GM21825 (cell line): Measurements from ENCODE around the gene TUBB2B.
A peak's percentile ranks its signal among the peaks of the same experiment; 100 is the strongest.

Experiments used
- ATAC-seq: cut with Tn5 transposase; IDR thresholded peaks from one replicate; pipeline ENCODE4 v1.9.1; 2021; ENCODE audit warnings: mild to moderate bottlenecking, moderate library complexity; ENCODE audit not compliant: unreplicated experiment

TUBB2B gene

DNA sequence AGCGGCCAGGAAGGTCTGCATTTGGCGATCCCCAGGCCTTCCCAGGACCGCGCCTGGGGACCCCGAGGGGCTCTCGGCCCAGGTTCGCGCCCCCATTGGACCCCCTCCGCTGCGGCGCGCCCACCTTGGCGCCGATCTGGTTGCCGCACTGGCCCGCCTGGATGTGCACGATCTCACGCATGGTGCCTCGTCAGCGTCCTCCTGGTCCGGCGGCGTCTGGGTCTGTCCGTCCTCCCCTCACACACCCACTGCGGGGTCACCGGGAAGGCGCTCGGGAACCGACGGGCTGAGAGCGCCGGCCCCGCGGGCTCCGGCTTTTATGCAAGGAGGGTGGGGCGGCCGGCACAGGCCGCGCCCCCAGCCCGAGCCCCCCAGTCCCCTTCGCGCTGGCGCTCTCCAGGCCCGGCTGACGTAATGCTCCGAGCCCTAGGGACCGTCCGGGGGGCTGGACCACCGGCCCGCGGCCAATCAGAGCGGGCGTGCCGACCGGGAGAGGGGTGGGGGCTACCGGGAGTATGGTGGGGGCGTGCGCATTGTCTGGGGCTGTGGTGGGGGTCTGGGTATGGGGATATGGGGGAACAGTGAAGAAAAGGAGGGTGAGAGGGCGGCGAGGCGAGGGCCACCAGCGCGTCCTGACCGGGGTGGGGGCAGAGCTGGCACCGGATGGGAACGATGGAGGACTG, at the start of gene TUBB2B:
Gene TUBB2B (minus strand): TSS at position 291 of the 683 bp plus-strand sequence. CDS start 110 bp downstream, at position 181.
- no peak for ATAC-seq

DNA sequence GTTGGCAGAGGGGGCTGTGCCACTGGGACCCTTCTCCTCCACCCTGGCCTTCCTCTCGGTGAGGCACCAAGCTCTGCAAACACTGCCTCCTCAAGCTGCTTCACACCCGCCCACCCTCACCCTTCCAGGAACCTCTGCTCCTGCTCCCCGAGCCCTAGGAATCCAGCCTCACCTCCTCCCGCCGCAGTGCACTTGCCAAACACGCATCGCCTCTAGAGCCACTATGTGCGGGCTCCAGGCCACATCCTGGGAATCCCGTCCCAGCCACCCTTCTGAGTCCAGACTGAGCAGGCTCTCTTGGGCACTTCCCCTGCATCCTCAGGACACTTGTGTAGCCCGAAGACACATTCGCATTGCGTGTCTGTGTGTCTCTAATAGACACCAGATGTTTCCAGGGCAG, 49.8 kb upstream of the TUBB2B start:
- ATAC-seq = no peak

- no peak for ATAC-seq
Observed at GRCh38 chr6:3276174-3277167, 49.0 kb upstream of the TUBB2B start.

DNA sequence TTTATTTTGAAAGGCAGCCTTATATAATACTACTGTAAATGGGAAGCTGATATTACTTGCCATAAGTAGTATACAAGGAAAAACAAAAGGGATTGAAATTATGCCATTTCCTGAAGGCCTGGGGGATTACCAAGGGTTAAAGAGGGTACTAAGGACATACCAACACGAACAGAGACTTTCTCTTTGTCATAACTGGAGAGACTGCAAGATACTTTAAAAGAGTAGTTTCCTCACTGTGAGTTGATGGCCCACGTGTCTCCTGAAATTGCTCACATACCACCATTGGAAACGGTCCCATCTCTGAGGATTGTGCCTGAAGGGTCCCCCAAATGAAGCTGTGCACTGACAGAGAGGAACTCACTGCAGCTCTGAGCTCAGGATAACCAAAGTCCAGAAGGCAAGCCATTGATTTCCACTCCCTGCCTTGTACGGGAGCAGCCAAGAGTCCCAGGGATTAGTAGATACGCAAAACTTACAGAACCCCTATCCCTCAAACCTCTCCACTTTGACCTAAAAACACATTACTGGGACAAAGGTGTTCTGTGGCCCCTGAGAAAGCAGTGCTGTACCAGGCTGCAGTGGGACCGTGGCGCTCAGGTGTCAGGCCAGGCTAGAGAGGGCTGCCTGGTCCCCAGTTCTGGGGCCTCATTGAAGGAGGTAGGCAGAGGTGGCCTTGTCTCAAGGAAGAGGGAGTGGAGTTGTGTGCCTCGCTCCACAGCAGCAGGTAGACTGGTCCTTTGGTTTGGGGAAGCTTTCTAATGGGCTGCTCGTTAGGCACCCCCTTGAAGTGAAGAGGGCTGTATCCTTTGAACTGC, 46.5 kb upstream of the TUBB2B start:
- no peak for ATAC-seq

GRCh38 chr6:3272911-3273547, 45.6 kb upstream of the TUBB2B start:
- no peak for ATAC-seq

GRCh38 chr6:3271756-3272155, 44.3 kb upstream of the TUBB2B start:
- no peak for ATAC-seq

DNA sequence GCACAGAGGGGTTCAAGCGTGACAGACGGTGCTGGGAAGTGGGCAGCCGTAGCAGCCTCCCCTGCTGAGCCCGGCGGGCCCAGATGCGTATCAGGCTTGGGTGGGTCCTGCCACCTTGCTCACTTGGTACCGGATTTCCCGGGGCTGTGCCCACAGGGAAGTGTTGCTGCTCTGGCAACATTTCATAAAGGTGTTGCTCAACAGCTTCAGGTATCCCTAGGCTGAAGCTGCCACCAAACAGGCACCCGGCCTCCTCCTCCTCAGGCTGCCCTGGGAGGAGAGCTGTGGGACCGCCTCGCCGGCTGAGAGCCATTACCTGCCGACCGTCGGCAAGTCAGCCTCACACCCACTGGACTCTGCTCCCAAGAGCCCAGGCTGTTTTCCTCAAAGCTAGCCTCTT, 42.8 kb upstream of the TUBB2B start:
- ATAC-seq = no peak

- ATAC-seq = no peak
Observed at GRCh38 chr6:3269281-3269975, 42.0 kb upstream of the TUBB2B start.

DNA sequence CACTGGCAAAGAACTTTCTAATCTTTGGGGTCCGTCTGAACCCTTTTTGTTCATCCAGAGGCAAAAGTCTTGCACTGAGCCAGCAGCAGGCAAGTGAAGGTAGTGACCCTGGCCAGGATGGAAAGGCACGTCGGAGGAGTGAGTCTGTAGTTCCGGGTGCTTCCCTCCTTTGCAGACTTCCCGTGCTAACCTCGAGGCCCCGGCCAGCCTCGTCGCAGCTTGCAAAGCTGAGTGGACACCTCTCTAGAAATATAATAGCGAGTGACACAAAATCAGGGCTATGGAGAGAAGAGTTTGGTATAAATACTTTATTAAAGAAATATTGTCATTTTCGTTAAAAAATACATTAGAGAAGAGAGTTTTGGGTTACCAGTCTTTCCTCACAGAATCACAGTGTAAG, 41.2 kb upstream of the TUBB2B start:
- ATAC-seq = no peak

DNA sequence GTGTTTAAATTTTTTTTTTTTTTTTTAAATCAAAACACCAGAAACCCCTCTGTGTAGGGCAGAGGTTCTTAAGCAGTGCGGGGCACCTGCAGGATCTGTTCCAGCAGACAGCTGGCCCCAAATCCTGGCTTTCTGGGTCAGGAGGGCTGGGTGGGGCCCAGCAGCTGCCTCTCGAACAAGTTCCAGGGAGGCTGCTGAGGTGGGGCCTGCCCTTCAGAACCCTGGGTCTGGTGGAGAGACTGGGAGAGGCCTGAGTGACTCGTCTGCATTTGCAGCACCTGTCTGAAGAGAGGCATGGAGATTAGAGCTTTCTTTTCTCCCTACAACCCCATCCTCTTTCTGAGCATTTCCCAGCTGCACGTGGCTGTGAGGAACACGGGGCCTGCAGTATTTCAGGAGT, 39.7 kb upstream of the TUBB2B start:
- ATAC-seq = no peak

DNA sequence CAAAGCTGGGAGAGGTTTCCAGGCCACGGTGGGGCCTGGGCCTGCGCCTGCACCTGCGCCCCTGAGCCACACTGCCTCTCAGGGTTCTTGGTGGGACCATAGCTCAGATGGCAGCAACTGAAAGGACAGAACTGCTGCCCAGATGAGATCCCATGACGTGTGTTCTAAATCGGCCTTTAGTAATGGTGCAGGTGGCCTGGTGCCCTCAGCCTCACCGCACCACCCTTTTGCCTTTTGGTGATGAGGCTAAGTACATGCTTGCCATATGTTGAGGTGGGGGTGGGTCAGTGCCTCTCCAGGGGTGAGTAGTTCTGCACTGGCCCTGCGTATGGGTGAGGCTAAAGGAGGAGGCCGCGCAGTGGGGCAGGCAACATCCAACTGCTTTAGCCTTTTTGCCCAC, 38.7 kb upstream of the TUBB2B start:
- no peak for ATAC-seq

GRCh38 chr6:3265671-3266070, 38.2 kb upstream of the TUBB2B start:
- ATAC-seq = no peak

- ATAC-seq = no peak
Observed at GRCh38 chr6:3264356-3264755, 36.9 kb upstream of the TUBB2B start.

- ATAC-seq = no peak
Observed at GRCh38 chr6:3263096-3263495, 35.6 kb upstream of the TUBB2B start.

- ATAC-seq = no peak
Observed at GRCh38 chr6:3261921-3262320, 34.5 kb upstream of the TUBB2B start.

GRCh38 chr6:3261518-3261820, 34.0 kb upstream of the TUBB2B start:
- no peak for ATAC-seq

- ATAC-seq = no peak
Observed at GRCh38 chr6:3260772-3261517, 33.5 kb upstream of the TUBB2B start.

- no peak for ATAC-seq
Observed at GRCh38 chr6:3260296-3260695, 32.8 kb upstream of the TUBB2B start.

DNA sequence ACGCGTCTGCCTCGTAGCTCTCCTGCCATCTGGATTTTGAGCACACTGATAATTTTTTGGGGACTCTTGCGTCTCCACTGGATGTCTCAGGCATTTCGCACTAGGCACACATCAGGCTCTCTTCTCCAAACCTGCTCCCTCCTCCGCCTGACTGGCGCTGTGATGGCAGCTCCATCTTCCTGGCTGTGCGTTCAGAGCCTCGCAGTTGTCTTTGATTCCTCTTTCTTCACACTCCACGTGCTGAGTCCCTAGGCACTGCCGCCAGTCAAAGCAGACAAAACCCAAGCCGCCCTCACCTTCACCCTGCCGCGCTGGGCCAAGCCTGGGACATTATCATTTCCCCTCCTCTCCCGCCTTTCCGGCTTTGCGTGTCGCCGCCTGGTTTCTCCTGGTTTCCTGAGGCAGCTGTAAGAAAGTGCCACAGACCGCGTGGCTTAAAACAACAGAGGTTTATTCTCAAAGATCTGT, 32.1 kb upstream of the TUBB2B start:
- ATAC-seq = peak; percentile 24
